ENCODE measurements around the gene DCAF15. TPM values are rescaled to one million over a fixed set of nuclear protein-coding genes. Genes with fewer than 3 reads are reported as not detected.

The DCAF15 gene
- total RNA-seq, 4 donors from 2014 or later = 9.5 to 19.6 (median 11.6) TPM

DNA sequence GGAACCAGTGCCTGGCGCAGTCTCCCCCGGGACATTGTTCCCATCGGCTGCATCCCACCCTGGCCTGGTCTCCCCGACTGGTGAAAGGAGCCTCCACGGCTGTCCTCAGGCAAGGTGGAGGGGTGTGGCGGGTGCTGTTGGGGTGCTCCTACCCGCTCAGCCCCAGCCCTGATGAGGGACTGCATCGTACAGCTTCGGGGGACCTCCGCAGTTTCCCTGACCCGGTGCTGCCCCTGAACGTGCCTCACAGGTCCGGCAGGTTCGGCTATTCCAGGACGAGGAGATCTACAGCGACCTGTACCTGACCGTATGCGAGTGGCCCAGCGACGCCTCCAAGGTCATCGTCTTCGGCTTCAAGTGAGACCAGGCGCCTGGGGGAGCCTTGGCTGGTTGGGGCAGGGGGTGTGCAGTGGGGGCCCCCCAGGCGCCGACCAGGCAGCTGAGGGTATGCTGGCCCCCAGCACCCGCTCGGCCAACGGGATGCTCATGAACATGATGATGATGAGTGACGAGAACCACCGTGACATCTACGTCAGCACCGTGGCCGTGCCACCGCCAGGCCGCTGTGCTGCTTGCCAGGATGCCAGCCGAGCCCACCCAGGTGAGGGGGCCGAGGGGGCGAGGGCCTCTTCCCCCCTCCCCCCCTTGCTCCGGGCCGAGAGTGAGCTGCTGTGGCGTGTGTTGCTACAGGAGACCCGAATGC lies 3.5 kb downstream of the DCAF15 start:
- WGBS, 2 donors = 95 to 100% methylated on average over 2 to 27 of the region's 42 CpGs
- H3K4me3 ChIP-seq (replicated peaks in 1 of 3) = no peak overlapping the region
- TF ChIP-seq, protein P1, sequence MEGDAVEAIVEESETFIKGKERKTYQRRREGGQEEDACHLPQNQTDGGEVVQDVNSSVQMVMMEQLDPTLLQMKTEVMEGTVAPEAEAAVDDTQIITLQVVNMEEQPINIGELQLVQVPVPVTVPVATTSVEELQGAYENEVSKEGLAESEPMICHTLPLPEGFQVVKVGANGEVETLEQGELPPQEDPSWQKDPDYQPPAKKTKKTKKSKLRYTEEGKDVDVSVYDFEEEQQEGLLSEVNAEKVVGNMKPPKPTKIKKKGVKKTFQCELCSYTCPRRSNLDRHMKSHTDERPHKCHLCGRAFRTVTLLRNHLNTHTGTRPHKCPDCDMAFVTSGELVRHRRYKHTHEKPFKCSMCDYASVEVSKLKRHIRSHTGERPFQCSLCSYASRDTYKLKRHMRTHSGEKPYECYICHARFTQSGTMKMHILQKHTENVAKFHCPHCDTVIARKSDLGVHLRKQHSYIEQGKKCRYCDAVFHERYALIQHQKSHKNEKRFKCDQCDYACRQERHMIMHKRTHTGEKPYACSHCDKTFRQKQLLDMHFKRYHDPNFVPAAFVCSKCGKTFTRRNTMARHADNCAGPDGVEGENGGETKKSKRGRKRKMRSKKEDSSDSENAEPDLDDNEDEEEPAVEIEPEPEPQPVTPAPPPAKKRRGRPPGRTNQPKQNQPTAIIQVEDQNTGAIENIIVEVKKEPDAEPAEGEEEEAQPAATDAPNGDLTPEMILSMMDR (IDR thresholded peaks at IDR 0.05) = no peak
- no peak for TF ChIP-seq POLR2A (IDR thresholded peaks at IDR 0.05)
- no peak for DNase-seq
- peaks cover 14 to 15% of the 10 kb centered on the region in 2 donors for H3K4me1 ChIP-seq
- H3K27ac ChIP-seq = no peak overlapping the region
- intact Hi-C loops (cut with DNase I) = loop anchor here (5.0 kb wide), 1 partner anchor 116 kb away; the partner anchor contains the start of gene MISP3
- H3K36me3 ChIP-seq = peaks cover 26 to 39% of the 10 kb centered on the region in 2 donors
- H3K27me3 ChIP-seq = no peaks in the 10 kb centered on the region
- no peaks in the 10 kb centered on the region for H3K9me3 ChIP-seq

DNA sequence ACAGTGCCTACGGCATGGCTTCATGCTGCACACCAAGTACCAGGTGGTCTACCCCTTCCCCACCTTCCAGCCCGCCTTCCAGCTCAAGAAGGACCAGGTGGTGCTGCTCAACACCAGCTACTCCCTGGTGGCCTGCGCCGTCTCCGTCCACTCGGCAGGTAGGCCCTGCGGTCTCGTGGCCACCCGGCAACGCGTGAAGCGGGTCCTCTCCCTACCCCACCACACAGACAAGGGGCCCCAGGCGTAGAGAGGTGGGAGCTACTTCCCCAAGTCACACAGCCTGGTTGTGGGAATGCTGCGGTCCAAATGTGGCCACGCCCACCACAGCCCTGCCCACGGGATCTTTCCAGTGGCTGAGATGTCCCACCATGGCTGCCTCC lies 4.0 kb downstream of the DCAF15 start:
- no peak overlapping the region for H3K4me3 ChIP-seq (replicated peaks in 1 of 3)
- no peak overlapping the region for H3K27ac ChIP-seq
- DNase-seq = no peak
- WGBS, 2 donors = 96 to 97% methylated on average over 9 to 15 of the region's 16 CpGs
- H3K9me3 ChIP-seq = no peaks in the 10 kb centered on the region
- no peaks in the 10 kb centered on the region for H3K27me3 ChIP-seq
- peaks cover 14 to 15% of the 10 kb centered on the region in 2 donors for H3K4me1 ChIP-seq
- intact Hi-C loops (cut with DNase I) = loop anchor here (5.0 kb wide), 1 partner anchor 116 kb away; the partner anchor contains the start of gene MISP3
- TF ChIP-seq POLR2A (IDR thresholded peaks at IDR 0.05) = no peak
- TF ChIP-seq, protein P1 (IDR thresholded peaks at IDR 0.05) = no peak
- peaks cover 32 to 42% of the 10 kb centered on the region in 2 donors for H3K36me3 ChIP-seq

DNA sequence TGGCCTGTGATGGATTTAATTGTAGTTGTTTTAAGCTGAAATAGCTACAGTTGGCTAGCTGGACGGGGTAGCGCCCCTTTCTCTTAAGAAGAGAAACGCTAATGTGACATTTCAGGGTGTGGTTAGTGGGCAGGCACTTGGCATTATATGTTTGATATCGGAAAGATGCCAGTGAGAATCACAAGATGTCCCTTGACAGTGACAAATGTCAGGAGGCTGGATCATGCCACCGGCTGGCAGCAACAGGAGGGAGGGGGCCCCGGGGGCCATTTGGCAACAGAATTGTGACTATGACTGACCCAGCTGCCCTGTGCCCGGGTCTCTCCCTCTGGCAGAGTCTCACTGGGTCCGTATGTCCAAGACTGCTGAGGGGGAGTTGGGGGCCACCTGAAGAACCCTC lies 4.7 kb downstream of the DCAF15 start:
- intact Hi-C loops (cut with DNase I) = loop anchor here (5.0 kb wide), 1 partner anchor 115 kb away; the partner anchor contains the start of gene MISP3
- Histone ChIP-seq H3K27me3 (no peaks in the 10 kb centered on the region), H3K9me3 (no peaks in the 10 kb centered on the region), H3K36me3 (peaks cover 32 to 47% of the 10 kb centered on the region in 2 donors), H3K4me1 (peaks cover 10 to 11% of the 10 kb centered on the region in 2 donors), H3K4me3 (replicated peaks in 1 of 3) (no peak overlapping the region), H3K27ac (no peak overlapping the region)
- WGBS, 2 donors = 91% methylated on average over 8 of the region's 8 CpGs
- no peak for DNase-seq
- TF ChIP-seq, protein P1 (IDR thresholded peaks at IDR 0.05) = no peak
- TF ChIP-seq POLR2A (IDR thresholded peaks at IDR 0.05) = no peak

DNA sequence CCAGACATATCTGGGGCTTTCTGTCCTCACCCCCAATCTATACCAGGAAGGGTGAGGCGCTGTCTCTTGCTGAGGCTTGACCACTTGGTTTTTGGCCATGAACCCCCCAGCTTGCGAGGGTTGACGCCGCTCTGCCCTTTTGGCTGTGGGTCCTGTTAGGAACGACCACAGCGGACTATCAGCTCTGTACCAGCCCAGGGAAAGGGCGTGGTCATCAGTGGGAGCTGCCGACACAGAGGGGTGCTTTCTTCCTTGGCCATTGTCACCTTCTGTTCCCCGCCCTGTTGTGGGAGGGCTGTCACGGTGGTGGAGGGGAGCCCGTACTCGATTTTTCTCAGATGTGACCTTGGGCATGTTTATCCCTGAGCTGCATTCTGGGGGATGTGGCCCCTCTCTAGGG lies 5.7 kb downstream of the DCAF15 start:
- intact Hi-C loops (cut with DNase I) = loop anchor here (5.0 kb wide), 1 partner anchor 114 kb away; the partner anchor contains the start of gene MISP3
- Histone ChIP-seq H3K9me3 (no peaks in the 10 kb centered on the region), H3K4me3 (replicated peaks in 1 of 3) (no peak overlapping the region), H3K4me1 (peaks cover 6 to 9% of the 10 kb centered on the region in 2 donors), H3K36me3 (peaks cover 32 to 55% of the 10 kb centered on the region in 2 donors), H3K27ac (no peak overlapping the region), H3K27me3 (no peaks in the 10 kb centered on the region)
- no peak for TF ChIP-seq POLR2A (IDR thresholded peaks at IDR 0.05)
- TF ChIP-seq, protein P1 (IDR thresholded peaks at IDR 0.05) = no peak
- DNase-seq = no peak
- 94 to 98% methylated on average over 12 of the region's 12 CpGs for WGBS, 2 donors
